NCI-H526 treated with DMSO at 0.1 percent for 48 hours (cell line): ENCODE measurements around the gene NFIB.

ENCODE experiments used
- DNase-seq: peaks from one replicate; lab custom pipeline; 2025; lab: John Stamatoyannopoulos, UW

NFIB gene

GRCh38 chr9:14066831-14067230 lies 247.1 kb downstream of the NFIB start:
- no peak for DNase-seq

GRCh38 chr9:14066032-14066431 lies 247.9 kb downstream of the NFIB start:
- no peak for DNase-seq

- DNase-seq: no peak
These were observed 249.0 kb downstream of the NFIB start for GRCh38 chr9:14064940-14065339.

- no peak for DNase-seq
These were observed 250.2 kb downstream of the NFIB start for GRCh38 chr9:14063756-14064155.

- no peak for DNase-seq
These were observed 251.2 kb downstream of the NFIB start for GRCh38 chr9:14062586-14063221.

- no peak for DNase-seq
These were observed 251.9 kb downstream of the NFIB start for GRCh38 chr9:14061936-14062585.

GRCh38 chr9:14058325-14058688 lies 255.6 kb downstream of the NFIB start:
- DNase-seq: no peak

- DNase-seq: no peak
These were observed 256.3 kb downstream of the NFIB start for GRCh38 chr9:14057368-14058324.

GRCh38 chr9:14056316-14056861 lies 257.6 kb downstream of the NFIB start:
- DNase-seq: no peak

GRCh38 chr9:14054096-14054495 lies 259.8 kb downstream of the NFIB start:
- no peak for DNase-seq

GRCh38 chr9:14052359-14052758 lies 261.6 kb downstream of the NFIB start:
- DNase-seq: no peak

- no peak for DNase-seq
These were observed 262.5 kb downstream of the NFIB start for GRCh38 chr9:14051419-14051818.

GRCh38 chr9:14043483-14043882 lies 270.5 kb downstream of the NFIB start:
- DNase-seq: no peak

- DNase-seq: no peak
These were observed 276.6 kb downstream of the NFIB start for GRCh38 chr9:14037331-14037730.

GRCh38 chr9:14033067-14033466 lies 280.9 kb downstream of the NFIB start:
- DNase-seq: no peak
